Fibroblast of skin of right biceps (primary cell): ENCODE results near the gene SLC7A6.

Source experiments
- DNase-seq: peaks from one replicate; pipeline ENCODE4 v3.0.0-alpha.2; 2013

Gene SLC7A6

GRCh38 chr16:68310774-68311511 is 46.6 kb downstream of the SLC7A6 start, which contains the start of the genes PRMT7 and SLC7A6OS:
TSS of gene PRMT7 (plus strand) at chr16:68311019. CDS start at chr16:68315980, 4,961 bp downstream.
TSS of gene SLC7A6OS (minus strand) at chr16:68310946. CDS start at chr16:68310926, 20 bp downstream.
- peak; percentile 89 for DNase-seq

DNA sequence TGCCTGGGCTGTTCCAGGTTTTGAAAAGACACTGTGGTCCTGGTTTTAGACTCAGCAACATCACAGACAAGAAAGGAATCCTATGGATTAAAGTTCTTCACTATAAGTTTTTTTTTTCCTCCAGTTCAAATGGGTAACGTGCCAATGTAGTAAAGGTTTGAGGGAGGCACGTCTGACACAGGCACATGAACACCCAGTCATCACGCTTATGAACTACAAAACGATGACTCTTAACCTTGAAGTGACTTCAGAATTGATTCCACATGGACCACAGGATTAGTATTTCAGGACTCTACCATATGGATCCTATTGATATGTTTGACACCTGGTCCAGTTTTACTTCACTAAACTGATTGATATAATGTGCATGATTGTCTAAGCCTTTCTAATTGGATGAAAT is 48.8 kb downstream of the SLC7A6 start:
- no peak for DNase-seq

GRCh38 chr16:68319185-68319908 is 55.0 kb downstream of the SLC7A6 start:
- DNase-seq: no peak

- no peak for DNase-seq
Observed at GRCh38 chr16:68324336-68324735, 60.0 kb downstream of the SLC7A6 start.

- DNase-seq: no peak
Observed at GRCh38 chr16:68324780-68325357, 60.5 kb downstream of the SLC7A6 start.

DNA sequence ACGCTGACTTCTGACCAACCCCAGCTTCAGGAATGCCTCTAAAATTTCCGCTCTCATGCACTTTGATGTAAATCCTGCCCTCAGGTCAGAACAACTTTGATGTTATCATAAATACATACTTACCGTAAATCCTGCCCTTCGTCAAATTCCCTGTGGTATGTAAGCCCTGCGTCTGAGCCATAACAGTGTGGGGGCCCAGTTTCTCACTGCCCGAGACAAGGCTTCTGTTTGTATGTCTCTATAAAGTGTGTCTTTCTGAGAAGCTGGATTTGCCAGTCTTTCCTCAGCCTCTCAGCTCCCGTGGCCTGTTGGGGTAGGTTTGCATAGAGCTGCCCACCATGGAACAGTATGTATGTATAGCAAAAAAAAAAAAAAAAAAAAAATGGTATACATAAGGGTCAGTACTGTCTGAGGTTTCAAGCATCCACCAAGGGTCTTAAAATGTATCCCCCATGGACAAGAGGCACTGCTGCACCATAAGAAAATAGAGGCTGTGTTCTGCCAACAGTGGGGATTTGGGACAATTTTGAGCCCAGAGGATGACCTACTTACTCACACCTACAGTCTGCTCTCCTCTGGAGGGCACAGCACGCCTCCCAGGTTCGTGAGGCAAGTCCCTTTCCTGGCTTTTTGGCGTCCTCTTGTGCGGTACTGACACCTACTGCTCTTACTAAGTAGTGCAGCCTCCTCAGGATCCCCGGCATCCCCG is 64.0 kb downstream of the SLC7A6 start:
- DNase-seq: peak; percentile 78

- no peak for DNase-seq
Observed at GRCh38 chr16:68328860-68329390, 64.6 kb downstream of the SLC7A6 start.

GRCh38 chr16:68331879-68332410 is 67.6 kb downstream of the SLC7A6 start:
- DNase-seq: no peak

DNA sequence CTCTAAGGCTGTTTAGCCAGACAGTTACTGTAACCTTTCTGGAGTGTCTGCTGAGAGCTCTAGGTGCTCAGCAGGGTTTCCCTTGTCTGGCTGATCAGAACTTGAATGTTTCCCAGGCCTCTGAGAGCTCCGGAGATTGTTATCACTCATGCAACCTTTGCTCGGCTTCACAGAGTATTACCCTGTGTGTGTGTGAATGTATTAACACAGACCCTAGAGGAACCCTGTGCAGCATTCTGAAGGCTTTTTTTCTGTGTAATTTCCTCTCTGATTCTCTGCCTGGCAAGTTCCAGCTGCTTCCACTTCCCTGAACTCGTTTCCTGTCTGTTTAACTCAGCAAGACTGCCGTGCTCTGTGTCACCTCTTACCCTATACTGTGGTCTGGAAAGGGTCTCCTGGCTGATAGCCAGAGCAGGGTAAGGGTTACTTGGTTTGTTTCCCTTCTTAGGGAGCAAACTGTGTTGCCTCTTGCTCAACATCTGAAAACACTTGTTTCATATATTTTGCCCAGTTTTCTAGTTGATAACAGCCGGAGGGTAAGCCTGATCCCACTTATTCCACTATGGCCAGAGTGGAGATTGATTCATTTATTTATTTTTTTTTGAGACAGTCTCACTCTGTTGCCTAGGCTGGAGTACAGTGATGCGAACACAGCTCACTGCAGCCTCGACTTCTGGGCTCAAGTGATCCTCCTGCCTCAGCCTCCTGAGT is 68.2 kb downstream of the SLC7A6 start:
- DNase-seq: no peak

DNA sequence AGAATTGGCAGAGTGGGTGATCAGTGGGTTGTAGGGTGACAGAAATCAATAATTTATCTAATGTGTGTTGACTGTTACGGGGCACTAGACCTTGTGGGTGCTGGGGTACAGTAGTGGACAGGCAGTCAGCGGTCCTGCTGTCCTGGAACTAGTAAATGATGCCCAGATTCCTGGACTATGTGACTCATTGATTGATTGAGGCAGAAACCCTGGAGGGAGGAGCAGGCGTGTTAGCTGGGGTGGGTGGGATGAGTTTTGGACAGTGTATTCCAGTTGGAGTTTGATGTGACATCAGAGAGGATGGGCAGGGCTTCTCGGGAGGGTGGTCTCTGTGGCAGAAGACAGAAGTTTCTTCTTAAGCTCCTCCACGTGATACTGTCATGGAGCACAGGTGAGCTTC is 70.8 kb downstream of the SLC7A6 start:
- peak; percentile 19 for DNase-seq

DNA sequence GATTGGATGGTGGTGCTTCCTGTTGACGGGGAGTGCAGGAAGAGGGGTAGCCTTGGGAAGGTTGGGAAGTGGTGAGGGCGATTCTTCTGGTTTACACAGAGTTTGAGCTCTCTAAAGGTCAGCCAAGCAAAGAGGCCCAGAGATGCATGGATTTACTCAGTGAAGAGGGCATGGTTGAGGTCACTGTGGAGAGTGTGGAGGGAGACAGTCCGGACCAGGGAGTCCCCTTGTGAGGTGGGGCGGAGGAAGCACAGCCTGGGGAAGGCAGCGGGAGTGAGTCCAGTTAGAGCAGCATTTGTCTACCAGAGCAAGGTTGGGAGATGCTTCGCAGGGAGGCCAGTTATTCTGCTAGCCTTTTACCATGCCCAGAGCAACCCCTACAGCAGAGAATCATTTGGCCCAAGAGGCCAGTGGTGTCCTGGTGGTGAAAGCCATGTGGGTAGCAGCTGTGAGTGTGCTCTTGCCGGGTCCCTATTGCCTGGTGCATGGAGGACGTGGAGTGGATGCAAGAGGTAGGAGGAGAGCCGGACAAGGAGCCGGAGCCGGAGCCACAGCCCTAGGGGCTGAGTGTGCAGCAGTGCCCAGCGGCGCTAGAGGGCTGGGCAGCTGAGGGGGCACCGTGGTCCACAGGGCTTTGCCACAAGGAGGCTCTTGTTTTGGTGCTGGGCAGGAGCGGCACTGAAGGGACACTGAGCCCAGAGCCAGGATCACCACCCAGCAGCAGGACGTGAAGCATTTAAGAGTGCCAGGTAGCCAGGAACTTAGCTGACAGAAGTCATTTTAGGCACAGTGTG is 74.2 kb downstream of the SLC7A6 start:
- DNase-seq: no peak

DNA sequence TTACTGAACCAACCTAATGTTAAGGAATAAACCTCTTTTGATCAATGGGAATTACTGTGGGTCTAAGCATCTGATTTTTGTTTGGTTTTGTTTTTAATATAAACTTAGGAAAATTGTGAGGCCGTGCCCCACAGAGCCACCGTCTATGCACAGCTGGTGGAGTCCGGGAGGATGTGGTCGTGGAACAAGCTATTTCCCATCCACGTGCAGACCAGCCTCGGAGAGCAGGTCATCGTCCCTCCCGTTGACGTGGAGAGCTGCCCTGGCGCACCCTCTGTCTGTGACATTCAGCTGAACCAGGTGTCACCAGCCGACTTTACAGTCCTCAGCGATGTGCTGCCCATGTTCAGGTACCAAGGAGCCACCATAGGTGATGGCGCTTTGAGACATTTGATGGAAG is 74.9 kb downstream of the SLC7A6 start:
- DNase-seq: no peak

- no peak for DNase-seq
Observed at GRCh38 chr16:68342620-68343019, 78.3 kb downstream of the SLC7A6 start.

DNA sequence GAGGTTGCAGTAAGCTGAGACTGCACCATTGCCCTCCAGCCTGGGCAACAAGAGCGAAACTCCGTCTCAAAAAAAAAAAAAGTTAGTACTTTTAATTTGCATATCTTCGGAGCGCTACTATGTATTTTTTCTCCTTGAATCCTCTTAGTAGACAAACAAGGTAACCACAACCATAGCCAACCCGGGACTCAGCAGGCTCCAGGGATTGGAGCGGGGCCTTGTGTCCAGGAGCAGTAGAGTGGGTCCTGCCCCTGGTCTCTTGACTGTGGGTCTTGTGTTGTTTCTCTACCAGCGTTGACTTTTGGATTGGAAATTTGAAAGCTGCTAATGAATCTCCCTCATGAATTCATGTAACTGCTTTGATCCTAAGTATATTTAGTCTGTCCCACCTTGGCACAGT is 78.8 kb downstream of the SLC7A6 start:
- DNase-seq: no peak

GRCh38 chr16:68344252-68344651 is 79.9 kb downstream of the SLC7A6 start:
- no peak for DNase-seq

DNA sequence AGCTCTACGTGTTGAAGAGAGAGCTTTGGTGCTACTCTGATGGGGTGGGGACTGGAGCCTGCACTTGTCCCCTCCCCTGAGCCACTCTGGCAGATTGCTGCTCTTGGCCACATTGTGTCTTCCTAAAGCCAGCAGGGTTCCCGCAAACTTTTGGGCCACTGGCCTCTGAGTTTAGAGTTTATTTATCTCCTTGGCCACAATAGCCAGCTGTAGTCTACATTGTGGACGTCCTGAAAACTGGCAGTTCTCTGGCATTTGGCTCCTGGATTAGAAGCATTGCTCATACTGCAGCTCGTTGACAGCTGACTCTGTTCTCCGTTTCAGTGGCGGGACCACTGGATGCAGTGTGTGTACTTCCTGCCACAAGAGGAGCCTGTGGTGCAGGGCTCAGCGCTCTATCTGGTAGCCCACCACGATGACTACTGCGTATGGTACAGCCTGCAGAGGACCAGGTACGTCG is 81.1 kb downstream of the SLC7A6 start:
- no peak for DNase-seq

DNA sequence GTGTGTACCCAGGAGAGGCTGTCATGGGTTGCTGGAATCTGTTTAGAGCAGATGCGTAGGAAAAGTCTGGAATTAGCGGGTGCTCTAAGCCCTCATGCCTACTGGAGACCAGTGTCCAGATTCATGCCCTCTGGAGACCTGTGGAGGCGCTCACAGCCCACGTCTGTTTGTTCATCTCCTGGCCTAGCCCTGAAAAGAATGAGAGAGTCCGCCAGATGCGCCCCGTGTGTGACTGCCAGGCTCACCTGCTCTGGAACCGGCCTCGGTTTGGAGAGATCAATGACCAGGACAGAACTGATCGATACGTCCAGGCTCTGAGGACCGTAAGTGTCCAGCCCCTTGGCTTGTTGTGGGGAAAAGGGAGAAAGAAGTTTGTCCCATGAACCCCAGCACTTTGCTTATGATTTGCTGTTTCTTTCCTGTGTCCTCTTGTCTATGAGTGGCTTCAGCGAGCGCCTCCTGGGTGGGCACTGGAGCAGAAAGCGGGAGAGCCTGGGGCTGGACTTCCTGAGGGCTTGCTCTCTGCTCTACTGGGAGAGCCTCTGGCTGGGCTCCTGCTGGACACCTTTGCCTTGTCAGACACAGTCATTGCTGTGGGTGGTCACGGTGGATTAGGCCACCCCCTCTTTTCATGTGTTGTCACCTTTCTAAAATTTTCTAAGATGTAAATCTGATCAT is 81.8 kb downstream of the SLC7A6 start:
- no peak for DNase-seq

- no peak for DNase-seq
Observed at GRCh38 chr16:68346892-68347480, 82.7 kb downstream of the SLC7A6 start.

- no peak for DNase-seq
Observed at GRCh38 chr16:68347605-68348004, 83.3 kb downstream of the SLC7A6 start.
